HepG2 (cell line): ENCODE results near the gene HIF3A. TPM values are rescaled to one million over a fixed set of nuclear protein-coding genes. Genes with fewer than 3 reads are reported as not detected.
A peak's percentile ranks its signal among the peaks of the same experiment; 100 is the strongest.

Source experiments
- ATAC-seq: fragments of 200-7000 bp; cut with Tn5 transposase; 3 replicates; pipeline ENCODE4 v1.9.1; 2020; ENCODE audit warnings: mild to moderate bottlenecking, moderate library complexity
- BruUV-seq: library from RNA; stranded (reverse); fragments of 400-500 nt; replicated peaks from 2 replicates; lab custom pipeline; 2021; lab: Mats Ljungman, UMichigan
- CTCF ChIA-PET: fragments of 300-600 bp; formaldehyde crosslinking; extraction: SDS; loops from one replicate; lab custom pipeline; 2021; ENCODE audit warnings: low total read pairs, inconsistent platforms, low intra/inter-chr PET ratio; lab: Yijun Ruan, JAX
- POLR2A ChIA-PET: fragments of 350-600 bp; sonication (Branson Sonifier 250); formaldehyde crosslinking; loops from one replicate; lab custom pipeline; 2020; ENCODE audit warnings: antibody characterized with exemption, inconsistent platforms; lab: Yijun Ruan, JAX
- DNase-seq: peaks from one replicate; pipeline ENCODE4 v3.0.0-alpha.2; 2015; ENCODE audit warnings: low spot score
- FAIRE-seq: peaks from 3 replicates; lab custom pipeline; 2011; peaks lifted over from hg19 to GRCh38; lab: Jason Lieb, UNC
- H2AFZ ChIP-seq: one replicate; pipeline ENCODE4 v1.6.1; 2011; ENCODE audit warnings: low read length, inconsistent platforms
- H3K27ac ChIP-seq: fragments of 300-600 bp; 3 replicates; pipeline ENCODE4 v1.8.0; 2011; ENCODE audit warnings: mixed run types, mild to moderate bottlenecking, mixed read lengths, low read length, inconsistent platforms; ENCODE audit not compliant: insufficient read depth; ENCODE audit errors: extremely low read length
- H3K27me3 ChIP-seq, 2 experiments: fragments of 200-600 bp in 1 of 2; 2 replicates in 1 of 2; 3 replicates in 1 of 2; pipeline versions ENCODE4 v1.6.0 to v1.8.0; 2011; ENCODE audit warnings: low read length in 2 of 2, mild to moderate bottlenecking in 2 of 2, moderate library complexity in 2 of 2, inconsistent platforms in 1 of 2; ENCODE audit not compliant: insufficient read depth in 2 of 2, control insufficient read depth in 1 of 2
- H3K36me3 ChIP-seq, 2 experiments: fragments of 200-600 bp in 1 of 2; replicated peaks in 1 of 2; 2 replicates in 1 of 2; 3 replicates in 1 of 2; pipeline versions ENCODE4 v1.5.1 to v1.8.0; 2011; ENCODE audit warnings: low read length in 2 of 2, inconsistent platforms in 1 of 2; ENCODE audit not compliant: insufficient read depth in 2 of 2, control insufficient read depth in 1 of 2
- H3K4me1 ChIP-seq: 2 replicates; pipeline ENCODE4 v1.5.1; 2012; ENCODE audit warnings: low read length, inconsistent platforms; ENCODE audit not compliant: insufficient read depth
- H3K4me2 ChIP-seq: 2 replicates; pipeline ENCODE4 v1.6.0; 2011; ENCODE audit warnings: low read depth, low read length, inconsistent platforms
- H3K4me3 ChIP-seq, 3 experiments: fragments of 200-600 bp in 1 of 3; sonication (generic), shearing (Covaris generic) in 1 of 3; replicated peaks in 1 of 3; 2 replicates each; pipeline ENCODE4 v1.5.1; 2011 to 2016; ENCODE audit warnings: low read length in 3 of 3, inconsistent platforms in 2 of 3, low read depth in 2 of 3, mild to moderate bottlenecking in 2 of 3, control low read depth in 1 of 3, mixed read lengths in 1 of 3; ENCODE audit not compliant: insufficient read depth in 1 of 3
- H3K79me2 ChIP-seq: one replicate; pipeline ENCODE4 v1.6.1; 2011; ENCODE audit warnings: low read length, inconsistent platforms; ENCODE audit not compliant: insufficient read depth
- H3K9ac ChIP-seq: 2 replicates; pipeline ENCODE4 v1.6.0; 2011; ENCODE audit warnings: mild to moderate bottlenecking, low read depth, low read length, inconsistent platforms; ENCODE audit not compliant: insufficient read depth
- H3K9me3 ChIP-seq: 2 replicates; pipeline ENCODE4 v1.5.1; 2012; ENCODE audit warnings: mild to moderate bottlenecking, low read length
- H4K20me1 ChIP-seq: 2 replicates; pipeline ENCODE4 v1.6.0; 2011; ENCODE audit warnings: inconsistent platforms, mild to moderate bottlenecking, low read length, moderate library complexity; ENCODE audit not compliant: insufficient read depth
- CBFB ChIP-seq: sonication (generic); formaldehyde crosslinking; IDR thresholded peaks from 2 replicates; pipeline ENCODE4 v1.4.0; 2020; ENCODE audit warnings: missing genetic modification reagents
- MYC ChIP-seq: sonication (generic); formaldehyde crosslinking; IDR thresholded peaks from 2 replicates; pipeline ENCODE4 v1.9.0; 2021; ENCODE audit warnings: missing genetic modification reagents, borderline replicate concordance
- NFYB ChIP-seq: sonication (generic); formaldehyde crosslinking; IDR thresholded peaks from 2 replicates; pipeline ENCODE4 v1.4.0; 2020; ENCODE audit warnings: missing genetic modification reagents
- SCMH1 ChIP-seq: sonication (generic); formaldehyde crosslinking; IDR thresholded peaks from 2 replicates; pipeline ENCODE4 v1.9.0; 2021; ENCODE audit warnings: missing genetic modification reagents, mild to moderate bottlenecking, borderline replicate concordance
- TGIF2 ChIP-seq: IDR thresholded peaks from 2 replicates; pipeline ENCODE4 v1.6.1; 2016; ENCODE audit warnings: control low read depth, missing compliant biosample characterization
- U2AF1 ChIP-seq: fragments of 200-400 bp; formaldehyde crosslinking; optimal IDR thresholded peaks from 2 replicates; pipeline ENCODE3; 2017; ENCODE audit warnings: mild to moderate bottlenecking, low read depth, low read length
- ZC3H13 ChIP-seq: sonication (generic); formaldehyde crosslinking; IDR thresholded peaks from 2 replicates; pipeline ENCODE4 v1.8.1; 2023; ENCODE audit warnings: mild to moderate bottlenecking, missing genetic modification reagents, moderate library complexity
- ZNF33A ChIP-seq: sonication (generic); formaldehyde crosslinking; IDR thresholded peaks from 2 replicates; pipeline ENCODE4 v1.5.1; 2020; ENCODE audit warnings: missing genetic modification reagents, mild to moderate bottlenecking, moderate library complexity, borderline replicate concordance
- ZNF75D ChIP-seq: sonication (generic); formaldehyde crosslinking; IDR thresholded peaks from 2 replicates; pipeline ENCODE4 v1.8.1; 2023; ENCODE audit warnings: missing genetic modification reagents, mild to moderate bottlenecking, borderline replicate concordance
- WGBS: methylation state at CpG from one replicate; pipeline ENCODE4 v1.1.6; 2017; ENCODE audit warnings: low lambda C conversion rate; 5-methylcytosine and 5-hydroxymethylcytosine counted together
- in situ Hi-C: cut with HindIII; loops from 2 replicates; pipeline ENCODE4 v1.10.0; 2017; ENCODE audit warnings: low pct_unique_long_range_greater_than_20kb; ENCODE audit not compliant: extremely low pct_ligation_motif_present
- intact Hi-C: fragments of 100-400 bp; cut with micrococcal nuclease; formaldehyde crosslinking; loops from one replicate; pipeline ENCODE4 v1.10.0; 2022; ENCODE audit not compliant: unreplicated experiment
- polyA plus RNA-seq, 8 experiments: library from polyadenylated mRNA; depleted of rRNA in 3 of 8; stranded (reverse) in 7 of 8; unstranded in 1 of 8; fragments of >200 nt; fragmentation: Illumina TruSeq in 4 of 8; extraction: Trizol in 4 of 8; gene quantifications; 2 replicates each; pipeline versions ENCODE4 v1.2.1 to v1.2.3, GENCODE V29; 2011 to 2016; ENCODE audit warnings: low read depth in 4 of 8, missing spikeins in 1 of 8, mixed read lengths in 1 of 8; ENCODE audit not compliant: insufficient read depth in 1 of 8
- total RNA-seq, 5 experiments: library from RNA; depleted of rRNA; stranded (reverse); fragments of >200 nt; fragmentation: Illumina TruSeq; extraction: Trizol; gene quantifications; 2 replicates each; pipeline ENCODE4 v1.2.3, GENCODE V29; 2016; ENCODE audit warnings: low read depth in 1 of 5
- TF ChIP-seq, protein P1 (sequence below): sonication (generic); formaldehyde crosslinking; IDR thresholded peaks from 2 replicates; pipeline ENCODE4 v1.8.0; 2022; ENCODE audit warnings: missing genetic modification reagents, low read depth, mild to moderate bottlenecking, borderline replicate concordance
- TF ChIP-seq, protein P2 (sequence below): IDR thresholded peaks from 2 replicates; pipeline ENCODE4 v1.6.1; 2012; ENCODE audit warnings: inconsistent platforms
- TF ChIP-seq, protein P3 (sequence below): IDR thresholded peaks from 2 replicates; pipeline ENCODE4 v1.6.1; 2016; ENCODE audit warnings: mild to moderate bottlenecking, missing biosample characterization, missing genetic modification reagents
- TF ChIP-seq, protein P4 (sequence below): sonication (generic); formaldehyde crosslinking; IDR thresholded peaks from 2 replicates; pipeline ENCODE4 v1.4.0; 2020; ENCODE audit warnings: missing genetic modification reagents
- TF ChIP-seq, protein P5 (sequence below): IDR thresholded peaks from 2 replicates; pipeline ENCODE4 v1.6.1; 2016; ENCODE audit warnings: missing genetic modification reagents, missing compliant biosample characterization
- TF ChIP-seq, protein P6 (sequence below): sonication (generic); formaldehyde crosslinking; IDR thresholded peaks from 2 replicates; pipeline ENCODE4 v1.9.0; 2022; ENCODE audit warnings: missing genetic modification reagents, mild to moderate bottlenecking, borderline replicate concordance

The HIF3A gene
- total and polyA plus RNA-seq, 2 of the 13 experiments (the other 11 are each of a cell fraction or from before 2014, with no cell fraction given), result 0.09 to 0.22 TPM

DNA sequence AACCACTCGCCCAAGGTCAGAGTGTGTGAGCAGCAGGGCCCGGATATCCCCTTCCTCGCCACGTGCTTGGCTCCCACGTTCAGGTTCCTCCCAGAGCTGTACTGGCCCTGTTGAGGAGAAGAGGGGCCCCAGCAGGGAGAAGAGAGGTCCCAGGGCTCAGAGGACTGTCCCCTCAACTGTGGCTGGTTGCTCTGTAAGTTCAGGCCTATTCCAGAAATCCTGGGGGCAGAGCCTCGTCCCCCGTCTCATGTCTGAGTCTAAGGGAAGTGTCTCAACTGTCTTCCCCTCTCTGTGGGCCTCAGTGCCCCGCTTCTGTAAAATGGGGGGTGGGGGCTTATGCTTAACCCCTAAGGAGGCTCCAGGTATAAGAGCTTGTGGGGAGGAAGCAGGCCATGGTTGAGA lies 53.9 kb downstream of the HIF3A start (continued):
- TF ChIP-seq ZNF75D (CRISPR knock-in tag) (no peak), ZC3H13 (CRISPR knock-in tag) (no peak), MYC (CRISPR knock-in tag) (peak; percentile 47; the same call in 1 of the 2 replicates)
- TF ChIP-seq, protein P1, sequence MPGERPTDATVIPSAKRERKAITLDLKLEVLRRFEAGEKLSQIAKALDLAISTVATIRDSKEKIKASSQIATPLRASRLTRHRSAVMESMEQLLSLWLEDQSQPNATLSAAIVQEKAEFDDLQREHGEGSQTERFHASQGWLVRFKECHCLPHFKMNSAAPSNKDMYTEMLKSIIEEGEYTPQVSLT, result no peak
- TF ChIP-seq, protein P2, sequence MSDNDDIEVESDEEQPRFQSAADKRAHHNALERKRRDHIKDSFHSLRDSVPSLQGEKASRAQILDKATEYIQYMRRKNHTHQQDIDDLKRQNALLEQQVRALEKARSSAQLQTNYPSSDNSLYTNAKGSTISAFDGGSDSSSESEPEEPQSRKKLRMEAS, result peak; percentile 77
- TF ChIP-seq, protein P3, sequence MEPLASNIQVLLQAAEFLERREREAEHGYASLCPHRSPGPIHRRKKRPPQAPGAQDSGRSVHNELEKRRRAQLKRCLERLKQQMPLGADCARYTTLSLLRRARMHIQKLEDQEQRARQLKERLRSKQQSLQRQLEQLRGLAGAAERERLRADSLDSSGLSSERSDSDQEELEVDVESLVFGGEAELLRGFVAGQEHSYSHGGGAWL (CRISPR knock-in tag), result no peak

DNA sequence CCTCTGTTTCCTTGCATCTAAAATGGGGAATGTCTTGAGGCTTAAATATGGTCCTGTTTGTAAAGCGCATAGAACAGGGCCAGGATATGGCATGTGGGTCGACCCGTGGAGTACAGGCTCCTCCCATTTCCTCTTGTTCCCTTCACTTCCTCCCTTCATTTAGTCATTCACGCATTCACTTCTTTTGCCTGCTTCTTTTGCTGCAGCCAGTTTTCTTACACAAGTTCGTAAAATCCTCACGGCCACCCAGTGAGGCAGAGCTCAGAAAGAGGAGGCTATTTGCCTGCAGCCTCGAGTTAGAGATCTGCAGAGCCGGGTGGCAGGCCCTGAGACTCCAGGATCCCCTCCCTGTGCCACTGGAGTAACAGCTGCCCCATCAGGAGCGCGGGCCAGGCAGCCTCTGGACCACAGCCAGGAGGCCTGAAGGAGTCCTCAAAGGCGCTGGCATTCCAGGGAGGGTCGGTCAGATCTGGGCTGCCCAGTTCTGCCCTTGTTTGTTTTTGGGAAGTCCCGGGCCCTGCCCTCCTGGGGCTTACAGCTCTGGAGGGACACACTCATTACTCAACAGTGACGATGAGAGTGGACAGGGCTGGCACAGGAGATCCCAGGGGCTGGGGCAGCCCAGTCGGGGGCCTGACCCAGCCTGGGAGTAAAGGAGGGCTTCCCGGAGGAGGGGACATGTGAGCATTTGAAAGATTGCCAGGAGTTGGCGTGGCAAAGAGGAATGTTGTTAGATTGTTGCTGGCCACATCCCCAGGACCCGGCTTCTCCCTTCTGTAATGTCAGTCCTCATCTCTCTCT lies 54.6 kb downstream of the HIF3A start:
- DNase-seq (no peak), ATAC-seq (no peak), FAIRE-seq (no peak)
- no peak overlapping the region for H3K9ac ChIP-seq
- H3K27ac ChIP-seq, result peak overlapping the region; percentile 34
- intact Hi-C loops, result no loop called here
- H3K4me2 ChIP-seq, result no peak overlapping the region; the same call in 1 of the 2 replicates
- no peak overlapping the region for H3K4me3 ChIP-seq
- no peaks in the 10 kb centered on the region for H3K9me3 ChIP-seq
- WGBS, result 95% methylated on average over 18 of the region's 18 CpGs
- no peaks in the 10 kb centered on the region; a peak in 1 of 5 replicates for H3K27me3 ChIP-seq
- CTCF ChIA-PET, result no interaction called here
- H2AFZ ChIP-seq, result no peak overlapping the region
- H3K4me1 ChIP-seq, result peaks cover 73% of the 10 kb centered on the region
- no TSS peak for BruUV-seq
- POLR2A ChIA-PET, result no interaction called here
- peaks cover 46% of the 10 kb centered on the region for H3K79me2 ChIP-seq
- in situ Hi-C loops, result no loop called here
- peaks cover 11 to 33% of the 10 kb centered on the region in 2 experiments for H3K36me3 ChIP-seq
- H4K20me1 ChIP-seq, result no peaks in the 10 kb centered on the region
- TF ChIP-seq U2AF1 (no peak), NFYB (CRISPR knock-in tag) (no peak), ZNF33A (CRISPR knock-in tag) (no peak), TGIF2 (no peak), SCMH1 (CRISPR knock-in tag) (no peak), CBFB (CRISPR knock-in tag) (no peak)
- TF ChIP-seq, protein P4, sequence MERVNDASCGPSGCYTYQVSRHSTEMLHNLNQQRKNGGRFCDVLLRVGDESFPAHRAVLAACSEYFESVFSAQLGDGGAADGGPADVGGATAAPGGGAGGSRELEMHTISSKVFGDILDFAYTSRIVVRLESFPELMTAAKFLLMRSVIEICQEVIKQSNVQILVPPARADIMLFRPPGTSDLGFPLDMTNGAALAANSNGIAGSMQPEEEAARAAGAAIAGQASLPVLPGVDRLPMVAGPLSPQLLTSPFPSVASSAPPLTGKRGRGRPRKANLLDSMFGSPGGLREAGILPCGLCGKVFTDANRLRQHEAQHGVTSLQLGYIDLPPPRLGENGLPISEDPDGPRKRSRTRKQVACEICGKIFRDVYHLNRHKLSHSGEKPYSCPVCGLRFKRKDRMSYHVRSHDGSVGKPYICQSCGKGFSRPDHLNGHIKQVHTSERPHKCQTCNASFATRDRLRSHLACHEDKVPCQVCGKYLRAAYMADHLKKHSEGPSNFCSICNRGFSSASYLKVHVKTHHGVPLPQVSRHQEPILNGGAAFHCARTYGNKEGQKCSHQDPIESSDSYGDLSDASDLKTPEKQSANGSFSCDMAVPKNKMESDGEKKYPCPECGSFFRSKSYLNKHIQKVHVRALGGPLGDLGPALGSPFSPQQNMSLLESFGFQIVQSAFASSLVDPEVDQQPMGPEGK (CRISPR knock-in tag), result no peak
- TF ChIP-seq, protein P5, sequence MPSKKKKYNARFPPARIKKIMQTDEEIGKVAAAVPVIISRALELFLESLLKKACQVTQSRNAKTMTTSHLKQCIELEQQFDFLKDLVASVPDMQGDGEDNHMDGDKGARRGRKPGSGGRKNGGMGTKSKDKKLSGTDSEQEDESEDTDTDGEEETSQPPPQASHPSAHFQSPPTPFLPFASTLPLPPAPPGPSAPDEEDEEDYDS (CRISPR knock-in tag), result no peak
- TF ChIP-seq, protein P6, sequence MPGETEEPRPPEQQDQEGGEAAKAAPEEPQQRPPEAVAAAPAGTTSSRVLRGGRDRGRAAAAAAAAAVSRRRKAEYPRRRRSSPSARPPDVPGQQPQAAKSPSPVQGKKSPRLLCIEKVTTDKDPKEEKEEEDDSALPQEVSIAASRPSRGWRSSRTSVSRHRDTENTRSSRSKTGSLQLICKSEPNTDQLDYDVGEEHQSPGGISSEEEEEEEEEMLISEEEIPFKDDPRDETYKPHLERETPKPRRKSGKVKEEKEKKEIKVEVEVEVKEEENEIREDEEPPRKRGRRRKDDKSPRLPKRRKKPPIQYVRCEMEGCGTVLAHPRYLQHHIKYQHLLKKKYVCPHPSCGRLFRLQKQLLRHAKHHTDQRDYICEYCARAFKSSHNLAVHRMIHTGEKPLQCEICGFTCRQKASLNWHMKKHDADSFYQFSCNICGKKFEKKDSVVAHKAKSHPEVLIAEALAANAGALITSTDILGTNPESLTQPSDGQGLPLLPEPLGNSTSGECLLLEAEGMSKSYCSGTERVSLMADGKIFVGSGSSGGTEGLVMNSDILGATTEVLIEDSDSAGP, result 0 out of 2 replicates have a peak, but pooled peaks have one; percentile 19
